GM12891 (cell line): ENCODE data around the gene TSC1.

Source experiments
- POLR2A ChIP-seq: IDR thresholded peaks from 2 replicates; pipeline ENCODE4 v1.6.1; 2011; ENCODE audit warnings: low read depth, low read length, control low read depth
- POLR2AphosphoS5 ChIP-seq: IDR thresholded peaks from 2 replicates; pipeline ENCODE4 v1.6.1; 2011; ENCODE audit warnings: low read depth, low read length, control low read depth
- TAF1 ChIP-seq: IDR thresholded peaks from 2 replicates; pipeline ENCODE4 v1.6.1; 2011; ENCODE audit warnings: low read depth, low read length, control low read depth

- no peak for TF ChIP-seq POLR2A
- no peak for TF ChIP-seq POLR2AphosphoS5
- no peak for TF ChIP-seq TAF1
These were observed 65.5 kb downstream of the TSC1 start, which contains the start of gene SPACA9 for GRCh38 chr9:132878695-132879456.
